AG09309 (cell line): ENCODE results near the gene GALNT10.

ENCODE experiments used
- DNase-seq: peaks from one replicate; pipeline ENCODE4 v3.0.0-alpha.2; 2010; ENCODE audit warnings: low read depth
- H3K4me3 ChIP-seq: 2 replicates; pipeline ENCODE4 v1.5.1; 2011; ENCODE audit warnings: mild to moderate bottlenecking, low read depth, low read length, moderate library complexity; ENCODE audit not compliant: control insufficient read depth
- CTCF ChIP-seq: IDR thresholded peaks from 2 replicates; pipeline ENCODE4 v1.5.1; 2011; ENCODE audit warnings: mild to moderate bottlenecking, low read depth, low read length, inconsistent platforms; ENCODE audit not compliant: insufficient read depth, control insufficient read depth; ENCODE audit errors: missing control alignments

Gene GALNT10

GRCh38 chr5:154193283-154193682, 2.8 kb downstream of the GALNT10 start:
- H3K4me3 ChIP-seq: no peak overlapping the region; the same call in 1 of the 2 replicates
- TF ChIP-seq CTCF: no peak
- DNase-seq: no peak

- TF ChIP-seq CTCF: no peak
- no peak for DNase-seq
These were observed 3.2 kb downstream of the GALNT10 start for GRCh38 chr5:154193701-154194121.

GRCh38 chr5:154194345-154195329, 4.1 kb downstream of the GALNT10 start:
- no peak for DNase-seq
- no peak overlapping the region for H3K4me3 ChIP-seq
- no peak for TF ChIP-seq CTCF

More at GRCh38 chr5:154193701-154194121, 3.2 kb downstream of the GALNT10 start:
- no peak overlapping the region for H3K4me3 ChIP-seq

- no peak overlapping the region for H3K4me3 ChIP-seq
- no peak for TF ChIP-seq CTCF
- DNase-seq: no peak
These were observed 5.7 kb downstream of the GALNT10 start for GRCh38 chr5:154196281-154196680.

- no peak for DNase-seq
- no peak overlapping the region for H3K4me3 ChIP-seq
- TF ChIP-seq CTCF: peak; percentile 55
These were observed 6.6 kb downstream of the GALNT10 start for GRCh38 chr5:154196955-154197652.

- H3K4me3 ChIP-seq: no peak overlapping the region
- TF ChIP-seq CTCF: no peak
- DNase-seq: no peak
These were observed 7.4 kb downstream of the GALNT10 start for GRCh38 chr5:154197801-154198491.
